SH-SY5Y (cell line): ENCODE measurements around the gene COBL.

Experiments used
- GATA2 ChIP-seq: IDR thresholded peaks from 2 replicates; pipeline ENCODE4 v1.6.1; 2011; ENCODE audit warnings: mild to moderate bottlenecking, low read depth, low read length
- GATA3 ChIP-seq: IDR thresholded peaks from 2 replicates; pipeline ENCODE4 v1.6.1; 2011; ENCODE audit warnings: low read depth, mild to moderate bottlenecking, low read length, moderate library complexity

GRCh38 chr7:51310131-51310583, 6.5 kb downstream of the COBL start:
- TF ChIP-seq GATA2: no peak
- TF ChIP-seq GATA3: no peak
